GF-D8 (cell line): ENCODE results near the gene CDK11B.
A peak's percentile ranks its signal among the peaks of the same experiment; 100 is the strongest.
"Not testable (repeated sequence)": the region's sequence is repeated elsewhere in the genome, so short reads cannot be mapped to it uniquely, and the experiment has no call there.

ENCODE experiments used
- DNase-seq: peaks from one replicate; lab custom pipeline; 2025; lab: John Stamatoyannopoulos, UW

Gene CDK11B

GRCh38 chr1:1658583-1659549 is at the start of gene CDK11B:
TSS of gene CDK11B (minus strand) at chr1:1659004. CDS start at chr1:1657485, 1,519 bp downstream.
- peak; percentile 63 for DNase-seq

- DNase-seq: not testable (repeated sequence)
Measured at GRCh38 chr1:1707897-1708296, 49.1 kb upstream of the CDK11B start.

GRCh38 chr1:1707241-1707640 is 48.4 kb upstream of the CDK11B start:
- not testable (repeated sequence) for DNase-seq

- not testable (repeated sequence) for DNase-seq
Measured at GRCh38 chr1:1705623-1706022, 46.8 kb upstream of the CDK11B start.

GRCh38 chr1:1704284-1704957 is 45.6 kb upstream of the CDK11B start:
- DNase-seq: not testable (repeated sequence)

GRCh38 chr1:1703796-1704195 is 45.0 kb upstream of the CDK11B start:
- no peak for DNase-seq

GRCh38 chr1:1702506-1702905 is 43.7 kb upstream of the CDK11B start:
- DNase-seq: not testable (repeated sequence)

GRCh38 chr1:1700557-1700956 is 41.8 kb upstream of the CDK11B start:
- DNase-seq: not testable (repeated sequence)

GRCh38 chr1:1700067-1700466 is 41.3 kb upstream of the CDK11B start:
- not testable (repeated sequence) for DNase-seq

- not testable (repeated sequence) for DNase-seq
Measured at GRCh38 chr1:1699061-1699460, 40.3 kb upstream of the CDK11B start.

GRCh38 chr1:1697358-1698183 is 38.8 kb upstream of the CDK11B start:
- DNase-seq: not testable (repeated sequence)

GRCh38 chr1:1696431-1697357 is 37.9 kb upstream of the CDK11B start:
- not testable (repeated sequence) for DNase-seq

- DNase-seq: peak; percentile 51
Measured at GRCh38 chr1:1692714-1693647, 34.2 kb upstream of the CDK11B start, which contains the start of gene SLC35E2B. TSS of gene SLC35E2B (minus strand) at chr1:1692795. CDS start at chr1:1676699, 16,096 bp downstream.

- not testable (repeated sequence) for DNase-seq
Measured at GRCh38 chr1:1692324-1692713, 33.5 kb upstream of the CDK11B start.

GRCh38 chr1:1691443-1691842 is 32.6 kb upstream of the CDK11B start:
- not testable (repeated sequence) for DNase-seq

- not testable (repeated sequence) for DNase-seq
Measured at GRCh38 chr1:1689526-1689925, 30.7 kb upstream of the CDK11B start.

- DNase-seq: no peak
Measured at GRCh38 chr1:1687846-1688245, 29.0 kb upstream of the CDK11B start.

GRCh38 chr1:1684031-1684681 is 25.4 kb upstream of the CDK11B start:
- no peak for DNase-seq
